Measurements from ENCODE around the gene ATXN7L2.

ATXN7L2 gene

GRCh38 chr1:109499661-109500536, 16.2 kb downstream of the ATXN7L2 start:
- no peak for DNase-seq

GRCh38 chr1:109500941-109501381, 17.3 kb downstream of the ATXN7L2 start:
- no peak for DNase-seq

GRCh38 chr1:109501644-109502363, 18.1 kb downstream of the ATXN7L2 start:
- no peak for DNase-seq

- DNase-seq, result no peak
Measured at GRCh38 chr1:109502364-109502851, 18.7 kb downstream of the ATXN7L2 start.

- no peak for DNase-seq
Measured at GRCh38 chr1:109503935-109504334, 20.2 kb downstream of the ATXN7L2 start.

GRCh38 chr1:109504974-109505373, 21.3 kb downstream of the ATXN7L2 start:
- no peak for DNase-seq

DNA sequence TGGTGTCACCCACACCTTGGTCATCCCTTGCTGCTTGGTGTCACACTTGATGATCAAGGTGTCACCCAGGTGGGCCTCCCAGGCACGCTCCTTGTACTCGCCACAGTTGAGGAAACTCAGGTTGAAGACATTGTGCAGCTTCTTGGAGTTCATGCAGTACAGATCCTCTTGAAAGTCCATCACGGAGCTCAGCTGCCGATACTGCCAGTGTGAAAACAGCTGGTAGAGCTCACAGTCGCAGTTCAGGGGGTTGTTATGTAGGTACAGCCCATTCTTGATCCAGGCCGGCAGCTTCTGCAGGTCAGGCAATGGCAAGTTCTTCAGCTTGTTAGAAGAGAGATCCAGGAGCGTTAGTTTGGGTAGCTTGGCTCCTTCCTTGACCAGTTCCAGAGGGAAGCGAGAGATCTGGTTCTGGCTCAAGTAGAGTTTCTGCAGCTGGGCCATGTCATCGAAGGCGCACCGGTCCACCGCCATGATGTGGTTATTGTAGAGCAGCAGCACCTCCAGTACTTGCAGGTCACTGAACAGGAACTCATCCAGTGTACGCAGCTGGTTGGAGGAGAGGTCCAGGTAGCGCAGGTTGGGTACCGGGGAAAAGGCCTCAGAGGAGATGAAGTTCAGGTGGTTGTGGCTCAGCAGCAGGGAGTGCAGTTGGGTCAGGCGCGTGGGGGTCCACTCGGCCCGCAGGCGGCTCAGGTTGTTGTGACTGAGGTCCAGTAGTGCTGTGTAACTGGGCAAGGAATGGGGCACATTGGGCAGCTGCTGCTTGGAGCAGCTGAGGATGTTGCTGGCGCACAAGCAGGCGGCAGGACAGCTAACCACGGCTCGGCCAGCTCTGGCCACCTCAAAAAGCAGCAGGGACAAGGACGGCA, 24.5 kb downstream of the ATXN7L2 start:
- DNase-seq, result no peak

- DNase-seq, result no peak
Measured at GRCh38 chr1:109508873-109509175, 25.1 kb downstream of the ATXN7L2 start.

- peak; percentile 37 for DNase-seq
Measured at GRCh38 chr1:109509176-109510134, 25.8 kb downstream of the ATXN7L2 start, which contains the start of gene AMIGO1. AMIGO1 (minus strand) TSS chr1:109509727; CDS start chr1:109508912, 815 bp downstream.

DNA sequence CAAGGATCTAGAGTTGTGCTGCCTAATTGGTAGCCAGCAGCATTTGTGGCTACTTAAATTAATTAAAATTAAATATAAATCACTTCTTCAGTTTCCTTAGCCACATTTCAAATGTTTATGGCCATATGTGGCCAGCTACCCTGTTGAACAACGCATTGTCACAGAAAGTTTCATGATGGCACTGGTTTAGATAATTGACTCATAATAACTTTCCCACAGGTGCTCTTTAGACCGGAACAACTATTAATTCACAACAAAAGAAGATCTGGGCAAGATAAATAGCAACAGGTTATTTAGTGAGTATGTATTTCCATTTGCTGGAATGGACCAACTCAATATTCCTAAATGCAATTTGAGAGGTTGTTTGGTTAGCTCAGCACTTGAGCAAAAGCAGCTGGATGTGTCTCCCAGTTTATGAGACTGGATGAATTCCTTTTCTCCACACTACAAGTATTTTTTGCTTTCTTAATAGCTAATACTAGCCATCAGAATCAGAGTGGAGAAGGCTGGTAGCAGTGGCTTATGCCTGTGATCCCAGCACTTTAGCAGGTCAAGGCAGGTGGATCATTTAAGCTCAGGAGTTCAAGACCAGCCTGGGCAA, 29.5 kb downstream of the ATXN7L2 start:
- no peak for DNase-seq

DNA sequence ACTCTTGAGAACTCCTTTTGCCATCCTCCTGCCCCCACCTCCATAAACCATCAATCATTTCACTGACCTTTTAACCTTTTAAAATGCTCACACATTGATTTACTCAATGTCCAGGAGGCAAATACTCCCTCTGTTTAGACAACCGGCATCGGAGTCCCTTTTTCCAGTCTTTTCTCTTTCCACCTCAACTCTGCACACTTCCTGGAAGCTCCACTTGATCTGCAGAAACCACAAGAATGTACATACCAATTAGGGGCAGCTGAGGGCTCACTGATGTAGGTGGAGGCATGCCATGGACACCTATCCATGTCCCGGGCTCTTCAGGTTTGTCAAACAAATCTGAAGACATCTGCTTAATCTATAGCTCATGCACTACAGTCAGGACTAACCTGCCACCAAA, 31.1 kb downstream of the ATXN7L2 start:
- no peak for DNase-seq

GRCh38 chr1:109516872-109517271, 33.2 kb downstream of the ATXN7L2 start:
- DNase-seq, result no peak

- no peak for DNase-seq
Measured at GRCh38 chr1:109517337-109517736, 33.6 kb downstream of the ATXN7L2 start.

DNA sequence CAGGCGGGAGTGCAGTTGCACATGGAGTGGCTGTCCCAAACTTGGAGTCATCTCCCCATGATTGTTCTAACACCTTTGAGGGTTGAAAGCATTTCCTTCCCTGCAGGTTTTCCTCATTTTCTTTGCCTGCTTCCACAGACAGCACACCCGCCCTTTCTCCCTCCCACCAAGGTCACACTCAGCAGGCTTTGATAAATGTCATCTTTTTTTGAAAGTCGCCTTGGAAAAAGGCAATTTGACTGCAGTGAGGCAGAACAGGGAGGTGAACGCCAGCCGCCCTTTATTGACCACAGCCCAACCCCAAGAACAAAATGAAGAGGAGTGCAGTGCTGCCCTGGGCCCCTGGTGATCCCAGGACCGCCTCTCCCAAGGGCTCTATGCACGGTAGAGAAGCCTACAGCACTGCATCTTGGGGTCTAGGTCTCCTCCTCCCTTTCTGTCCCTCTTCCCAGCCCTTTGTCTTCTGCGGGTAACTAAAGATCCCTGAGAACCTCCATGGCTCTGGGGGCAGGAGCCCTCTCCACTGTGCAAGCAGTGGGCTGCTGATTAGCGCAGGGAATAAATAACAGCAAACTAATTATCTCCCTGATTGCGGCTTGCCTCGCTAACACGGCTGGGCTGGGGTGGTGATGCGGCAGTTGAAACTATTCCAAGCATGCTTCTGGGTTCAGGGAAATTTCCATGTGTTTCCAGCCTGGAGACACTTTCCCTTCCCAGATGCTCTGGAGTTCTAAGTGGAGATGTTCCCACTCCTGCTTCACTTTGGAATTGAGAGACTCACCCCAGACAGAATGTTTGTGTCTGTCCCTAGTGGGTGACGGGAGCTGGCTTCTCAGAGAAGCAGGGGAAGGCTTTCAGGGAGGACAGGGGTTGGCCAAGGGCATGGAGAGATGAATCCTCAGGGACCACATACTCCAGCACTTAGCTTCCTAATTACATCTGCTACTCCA, 37.6 kb downstream of the ATXN7L2 start:
- DNase-seq, result no peak

DNA sequence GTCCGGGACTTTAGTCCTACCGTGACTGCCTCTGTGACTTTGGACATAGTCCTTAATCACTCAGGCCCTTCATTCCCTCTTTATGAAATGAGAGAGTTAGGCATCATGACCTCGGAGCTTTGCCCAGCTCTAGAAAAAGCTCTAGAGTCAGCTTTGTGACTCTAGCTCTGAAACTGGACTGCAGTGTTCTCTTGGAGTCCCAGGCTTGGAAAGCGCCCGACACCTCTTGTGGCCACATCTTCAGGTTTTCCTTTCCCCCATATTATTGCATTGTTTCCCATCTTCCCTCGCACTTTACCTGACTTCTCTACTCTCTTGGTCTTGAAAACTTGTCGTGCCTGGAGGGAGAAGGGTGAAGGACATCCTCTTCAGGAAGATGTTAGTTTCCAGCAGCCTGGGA, 38.3 kb downstream of the ATXN7L2 start:
- DNase-seq, result no peak

GRCh38 chr1:109523706-109524105, 40.0 kb downstream of the ATXN7L2 start:
- no peak for DNase-seq

GRCh38 chr1:109527098-109527811, 43.5 kb downstream of the ATXN7L2 start:
- DNase-seq, result no peak

DNA sequence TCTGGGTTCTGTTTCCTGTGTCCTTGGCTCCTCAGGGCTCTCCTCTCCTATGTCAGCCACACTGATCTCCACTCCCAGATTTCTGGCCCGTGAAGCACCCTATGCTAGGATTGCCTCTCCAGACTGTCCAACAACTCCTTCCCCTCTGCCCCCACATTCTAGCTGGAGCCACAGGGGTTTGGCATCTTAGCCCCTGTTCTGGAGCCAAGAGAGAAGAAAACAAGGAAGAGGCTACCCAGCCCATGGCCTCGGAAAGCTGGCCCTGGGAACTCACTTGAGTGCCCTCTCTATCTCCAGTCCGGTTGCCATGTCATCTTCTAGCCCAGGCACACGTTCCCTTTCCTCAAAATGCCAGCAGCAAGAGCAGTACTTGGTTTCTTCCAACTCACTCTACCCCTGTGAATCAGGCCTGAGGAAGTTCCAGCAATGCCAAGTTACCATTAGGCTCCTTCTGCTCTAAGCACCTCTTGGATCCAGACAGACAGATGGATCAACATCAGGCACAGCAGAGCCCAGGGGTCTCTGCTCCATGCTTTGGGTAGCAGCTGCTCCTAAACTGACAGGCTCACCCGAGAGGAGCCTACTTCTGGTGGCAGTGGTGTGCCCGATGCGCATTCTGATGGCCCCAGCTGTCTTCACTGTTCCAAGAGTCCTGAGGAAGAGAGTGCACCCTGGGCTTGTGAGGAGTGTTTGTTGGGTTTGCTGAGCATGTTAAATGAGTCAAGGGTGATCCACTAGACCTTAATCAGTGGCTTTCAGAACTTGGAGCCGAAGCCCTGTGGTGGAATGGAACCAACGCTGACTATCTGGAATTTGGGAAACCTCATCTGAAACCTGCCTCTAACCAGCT, 44.4 kb downstream of the ATXN7L2 start:
- no peak for DNase-seq

DNA sequence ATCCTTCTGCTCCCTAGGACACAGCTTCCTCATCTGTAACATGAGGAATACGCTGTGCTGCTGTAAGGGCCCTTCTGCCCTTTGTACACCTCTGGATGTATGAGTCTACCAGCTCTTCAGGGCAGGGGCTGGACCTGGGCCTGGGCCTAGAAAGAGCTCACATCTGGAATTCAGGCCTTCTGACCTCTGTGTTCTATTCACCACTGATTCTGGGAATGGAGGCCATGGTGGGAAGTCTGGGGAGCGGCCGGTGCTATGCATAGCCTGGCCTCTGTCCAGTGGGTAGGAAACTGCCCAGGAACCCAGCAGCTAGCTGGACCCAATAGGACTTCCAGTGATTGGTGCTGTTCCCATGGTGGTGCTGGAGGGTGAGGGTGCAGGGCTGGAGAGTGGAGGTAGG, 45.0 kb downstream of the ATXN7L2 start:
- no peak for DNase-seq

Data from NCI-H510A treated with DMSO at 0.1 percent for 48 hours (cell line).